SKM-1 treated with dmso at 0.1 percent for 144 hours (cell line): ENCODE data around the gene BTBD3.

Experiments used
- DNase-seq: peaks from one replicate; lab custom pipeline; 2025; ENCODE audit not compliant: unreplicated experiment; lab: John Stamatoyannopoulos, UW

BTBD3 gene

GRCh38 chr20:11965602-11966001, 47.9 kb downstream of the BTBD3 start:
- no peak for DNase-seq

GRCh38 chr20:11966186-11966585, 48.5 kb downstream of the BTBD3 start:
- no peak for DNase-seq

DNA sequence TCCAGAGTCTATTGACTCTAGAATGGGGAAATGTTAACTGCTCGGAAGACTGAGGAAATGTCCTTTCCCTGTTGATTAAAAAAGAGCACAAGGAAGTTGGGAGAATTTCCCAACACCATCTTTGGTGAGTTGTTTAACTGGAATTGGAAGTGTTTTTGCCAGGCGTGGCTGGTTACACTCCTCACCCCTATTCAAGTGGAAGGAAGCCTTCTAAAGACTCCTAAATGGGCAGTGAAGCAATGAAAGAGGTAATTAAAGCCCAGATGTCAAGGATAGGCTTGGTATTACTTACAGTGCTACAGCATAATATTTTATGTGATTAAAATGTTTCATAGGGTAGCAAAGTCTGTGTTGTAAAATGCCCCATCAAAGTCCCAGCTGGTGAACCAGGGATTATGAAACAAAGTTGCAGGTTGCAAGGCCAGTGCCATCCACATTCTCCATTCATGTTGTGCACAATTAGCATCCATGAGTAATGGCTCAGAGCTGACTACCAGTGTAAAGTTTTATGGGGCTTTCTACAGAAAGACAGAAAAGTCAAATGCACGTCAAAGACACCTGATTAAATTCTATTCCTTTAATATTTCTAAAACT, 52.6 kb downstream of the BTBD3 start:
- DNase-seq: no peak

DNA sequence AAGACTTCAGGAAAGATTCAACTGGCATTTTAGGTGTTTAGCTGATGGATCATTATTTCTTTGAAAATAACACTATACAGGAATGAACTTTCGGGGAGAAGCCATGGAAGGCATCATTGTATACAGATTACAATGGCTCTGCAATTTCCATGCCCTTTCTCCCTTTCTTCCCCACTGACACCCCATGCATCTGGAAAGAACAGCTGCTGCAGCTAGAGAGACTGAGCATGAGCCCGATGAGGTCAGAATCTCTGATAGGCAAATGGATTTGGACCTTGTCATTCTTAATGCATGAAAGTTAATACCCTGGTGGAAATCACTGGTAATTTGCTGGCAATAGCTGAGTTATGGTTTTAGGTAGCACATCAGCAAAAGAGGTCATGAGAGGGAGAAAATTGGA, 54.8 kb downstream of the BTBD3 start:
- DNase-seq: no peak
